ENCODE data around the gene RFX3.
A peak's percentile ranks its signal among the peaks of the same experiment; 100 is the strongest.

Gene RFX3

GRCh38 chr9:3268223-3268622, 257.6 kb downstream of the RFX3 start:
- no peak for DNase-seq

- no peak for DNase-seq
Observed at GRCh38 chr9:3263698-3264097, 262.1 kb downstream of the RFX3 start.

DNA sequence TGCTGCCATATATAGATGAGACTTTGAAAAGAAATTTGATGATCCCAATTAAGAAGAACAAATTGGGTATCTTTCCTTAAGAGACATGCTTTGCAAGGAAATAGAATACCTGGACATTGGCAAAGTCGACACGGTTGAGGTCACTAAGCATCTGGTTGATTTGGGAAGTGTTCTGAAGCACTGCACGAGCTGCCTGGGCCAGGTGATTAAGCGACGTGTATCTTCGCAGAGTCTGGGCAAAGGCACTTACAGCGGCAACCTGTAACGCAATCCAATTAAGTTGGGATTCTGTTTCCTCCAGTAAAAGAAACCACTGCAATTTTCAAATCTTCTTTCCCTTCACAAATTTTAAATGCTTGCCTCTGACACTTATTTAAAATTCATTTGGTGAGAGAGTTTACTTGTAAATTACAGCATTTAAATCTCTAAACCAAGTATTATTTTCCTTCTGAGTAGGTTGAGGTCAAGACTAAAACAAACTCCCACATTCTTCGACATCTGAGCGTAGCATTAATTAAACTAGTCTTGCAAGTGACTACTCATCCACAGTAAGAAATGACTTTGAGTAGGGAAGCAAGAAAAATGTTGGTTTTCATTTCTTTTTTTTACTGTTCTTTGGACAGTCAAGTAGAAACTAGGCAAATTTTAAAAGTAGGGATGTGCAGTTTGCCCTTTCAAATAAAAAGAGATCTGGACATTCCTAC, 262.8 kb downstream of the RFX3 start:
- DNase-seq: no peak

- no peak for DNase-seq
Observed at GRCh38 chr9:3261484-3261883, 264.3 kb downstream of the RFX3 start.

- no peak for DNase-seq
Observed at GRCh38 chr9:3256571-3257330, 269.1 kb downstream of the RFX3 start.

DNA sequence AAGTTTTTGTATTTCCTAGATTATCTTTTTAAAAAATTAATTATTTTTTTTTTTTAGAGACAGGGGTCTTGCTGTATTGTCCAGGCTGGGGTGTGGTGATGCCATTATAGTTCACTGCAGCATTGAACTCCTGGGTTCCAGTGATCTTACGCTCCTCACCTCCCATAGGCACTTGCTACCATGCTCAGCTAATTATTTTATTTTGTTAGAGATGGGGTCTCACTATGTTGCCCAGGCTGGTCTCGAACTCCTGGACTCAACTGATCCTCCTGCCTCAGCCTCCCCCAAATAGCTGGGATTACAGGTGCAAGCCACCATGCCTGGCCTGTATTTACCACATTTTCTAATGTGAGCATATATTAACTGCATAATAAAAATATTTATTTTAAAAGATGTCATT, 274.5 kb downstream of the RFX3 start:
- DNase-seq: no peak

DNA sequence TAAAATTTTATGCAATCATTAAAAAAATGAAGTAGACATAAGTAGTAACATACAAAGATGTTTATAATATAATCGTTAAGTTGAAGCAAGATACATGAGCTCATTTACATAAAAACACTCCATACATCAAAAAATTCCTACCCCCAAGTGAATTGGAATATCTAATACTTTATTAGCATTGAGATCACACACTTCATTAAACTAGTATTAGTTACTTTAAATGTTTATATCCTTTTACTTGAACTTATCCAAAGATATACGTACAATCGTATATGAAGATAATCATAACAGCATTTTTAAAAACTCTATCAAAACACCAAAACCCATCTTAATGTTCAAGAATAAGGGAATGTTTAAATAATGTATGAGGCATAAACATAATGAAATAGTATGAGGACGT, 275.1 kb downstream of the RFX3 start:
- no peak for DNase-seq

DNA sequence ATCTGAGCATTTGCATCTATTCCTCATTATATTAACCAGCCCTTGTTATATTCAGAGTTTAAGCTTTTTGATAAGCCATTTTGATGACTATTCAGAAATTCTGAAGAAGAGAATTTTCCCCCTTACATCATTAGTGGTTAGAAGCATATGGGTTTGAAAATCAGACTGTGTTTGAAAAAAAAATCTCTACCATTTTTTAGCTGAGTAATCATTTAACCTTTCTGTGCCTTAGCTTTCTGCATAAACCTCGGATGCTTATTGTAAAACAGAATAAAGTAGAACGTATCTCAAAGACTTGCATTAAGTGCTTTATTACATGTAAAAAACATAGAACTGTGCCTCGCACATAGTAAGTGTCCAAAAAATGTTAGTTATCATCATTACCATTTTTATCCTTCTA, 278.6 kb downstream of the RFX3 start:
- DNase-seq: no peak

DNA sequence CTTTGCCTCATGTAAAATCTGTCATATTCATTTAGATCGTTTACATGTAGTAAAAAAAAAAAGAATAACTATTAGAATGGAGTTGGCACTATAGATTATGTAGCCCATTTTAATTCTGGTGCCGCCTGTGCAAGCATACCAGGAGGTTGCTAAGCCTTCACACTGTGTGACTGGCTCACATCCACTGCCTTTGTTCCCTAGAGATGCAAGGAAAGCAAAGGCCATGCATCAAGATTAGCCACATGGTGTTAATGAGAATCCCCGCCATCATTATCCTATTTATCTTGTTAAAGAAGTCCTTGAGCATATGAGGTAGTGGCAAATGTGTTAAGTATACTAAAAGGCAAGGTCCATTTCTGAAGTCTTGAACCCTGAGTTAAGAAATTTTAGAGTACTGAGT, 279.6 kb downstream of the RFX3 start:
- no peak for DNase-seq

DNA sequence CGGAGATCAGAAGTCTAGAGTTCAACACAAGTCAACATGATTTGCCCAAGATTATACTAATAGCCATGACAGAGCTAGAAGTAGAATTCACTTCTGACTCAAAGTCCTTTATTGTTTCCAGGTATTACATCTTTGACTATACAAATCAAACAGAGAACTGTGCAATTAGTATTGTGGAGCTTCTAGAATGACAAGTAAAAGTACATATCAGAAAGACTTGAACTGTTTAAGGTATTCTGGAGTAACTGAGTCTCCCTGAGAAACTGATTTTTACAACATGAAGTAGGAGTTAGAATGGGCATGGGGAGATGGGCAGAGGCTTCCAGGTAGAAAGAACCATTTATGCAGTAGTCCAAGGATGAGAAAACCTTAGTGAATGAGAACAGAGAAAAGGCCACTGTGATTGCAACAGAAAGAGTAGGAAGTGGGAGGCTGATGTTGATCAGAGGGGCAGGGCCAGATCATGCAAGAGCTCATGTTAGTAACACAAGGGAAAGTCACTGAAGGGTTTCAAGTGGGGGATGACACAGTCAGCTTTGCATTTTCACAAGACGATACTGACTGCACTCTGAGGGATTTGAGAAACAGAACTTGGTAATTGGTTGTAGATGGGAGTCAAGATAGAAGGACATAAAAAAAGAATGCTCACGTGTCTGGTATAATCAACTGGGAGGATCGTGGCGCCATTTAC, 280.7 kb downstream of the RFX3 start:
- DNase-seq: no peak

DNA sequence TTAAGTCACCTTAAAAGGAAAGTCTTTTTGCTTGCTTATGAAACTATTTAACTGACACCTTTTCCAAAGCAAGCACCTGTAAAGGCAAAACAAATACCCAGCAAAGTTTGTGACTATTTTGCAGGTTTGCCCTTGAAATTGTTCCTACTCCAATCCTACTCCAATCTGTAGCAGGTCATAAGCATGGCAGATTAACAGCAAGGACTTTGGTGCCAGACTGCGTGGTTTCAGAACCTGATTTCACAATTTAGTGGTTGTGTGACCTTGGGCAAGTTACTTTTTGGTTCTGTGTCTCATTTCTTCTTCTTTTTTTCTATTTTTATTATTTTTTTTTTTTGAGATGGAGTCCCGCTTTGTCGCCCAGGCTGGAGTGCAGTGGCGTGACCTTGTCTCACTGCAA, 282.1 kb downstream of the RFX3 start:
- no peak for DNase-seq

DNA sequence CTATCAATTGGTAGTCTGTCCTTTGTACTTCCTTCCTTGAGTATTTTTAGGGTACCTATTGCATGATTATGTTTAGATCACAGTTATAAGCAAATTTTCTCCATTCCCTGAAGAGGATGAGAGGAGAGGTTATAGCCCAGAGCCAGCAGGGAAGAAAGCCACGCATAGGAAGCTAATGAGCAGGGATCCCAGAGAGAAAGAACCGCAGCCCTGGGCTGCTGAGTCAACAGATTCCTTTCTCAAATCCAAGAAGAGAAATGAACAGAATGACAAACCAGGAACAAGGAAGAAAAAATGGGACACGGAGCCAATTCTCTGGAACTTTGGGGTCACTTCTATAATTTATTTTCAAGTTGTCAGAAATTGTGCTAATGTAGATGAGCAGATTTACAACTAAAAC, 284.5 kb downstream of the RFX3 start:
- no peak for DNase-seq

DNA sequence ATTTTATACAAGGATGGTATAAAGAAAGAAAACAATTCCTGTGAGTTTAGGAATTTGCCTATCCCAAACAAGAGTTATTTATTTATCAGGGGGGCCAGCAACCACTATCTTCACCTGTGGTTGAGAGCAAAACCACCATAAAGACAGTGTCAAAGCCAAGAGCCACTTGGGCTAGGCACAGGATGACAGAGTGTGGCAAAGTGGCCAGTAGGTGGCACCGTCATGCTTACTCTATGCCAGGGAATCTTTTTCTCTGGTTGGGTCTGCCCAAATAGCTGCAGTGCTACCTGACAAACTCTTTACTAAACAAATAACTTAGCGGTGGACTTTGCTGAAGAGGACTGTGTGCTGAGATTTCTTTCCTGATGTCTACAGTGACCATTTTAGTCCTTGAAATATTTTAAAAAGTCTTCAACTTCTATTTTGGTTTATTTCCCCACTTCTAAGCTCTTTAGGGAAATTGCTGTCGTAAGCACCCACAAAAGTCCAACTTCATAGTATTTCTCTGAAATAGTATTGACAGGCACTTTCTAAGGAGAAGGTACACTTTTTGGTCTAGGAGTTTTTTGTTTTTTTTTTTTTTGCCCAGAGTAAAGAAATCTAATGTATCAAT, 285.0 kb downstream of the RFX3 start:
- DNase-seq: peak; percentile 75

GRCh38 chr9:3239240-3239639, 286.6 kb downstream of the RFX3 start:
- no peak for DNase-seq

DNA sequence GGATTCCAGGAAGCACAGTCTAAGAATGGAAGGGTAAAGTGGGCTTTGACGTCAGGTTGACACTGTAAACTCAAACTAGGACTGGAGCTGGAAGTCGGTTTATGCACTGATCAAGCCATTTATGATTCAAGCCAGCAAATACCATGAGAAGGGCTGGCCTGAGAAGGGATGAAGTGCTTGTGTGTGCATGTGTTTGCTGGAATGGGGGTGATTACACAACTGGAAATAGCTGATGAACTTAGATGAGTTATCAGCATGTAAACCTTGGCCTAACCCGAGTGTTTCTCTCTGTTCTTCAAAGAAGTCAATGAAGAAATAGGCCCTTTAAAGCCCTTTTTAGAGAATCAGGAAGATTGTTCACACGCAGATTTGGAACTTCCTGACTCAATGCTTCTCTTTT, 287.6 kb downstream of the RFX3 start:
- DNase-seq: no peak

DNA sequence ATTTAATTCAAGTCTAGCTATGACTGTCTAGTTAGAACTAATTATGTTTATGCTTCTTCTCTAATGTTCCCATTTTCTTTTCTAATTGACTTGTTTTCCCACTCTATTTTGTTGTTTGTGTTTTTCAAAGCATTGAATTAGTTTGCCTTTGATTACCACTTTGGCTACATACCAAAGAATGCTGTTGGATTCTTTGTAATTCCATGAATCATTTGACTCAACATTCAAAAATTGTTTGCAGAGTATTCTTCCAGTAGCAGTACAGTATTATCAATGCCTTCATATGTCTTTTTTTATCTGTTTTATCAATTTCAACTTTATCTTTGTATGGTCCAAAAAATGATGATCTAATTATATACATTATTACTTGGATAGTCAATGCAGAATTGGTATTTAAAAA, 288.7 kb downstream of the RFX3 start:
- no peak for DNase-seq

DNA sequence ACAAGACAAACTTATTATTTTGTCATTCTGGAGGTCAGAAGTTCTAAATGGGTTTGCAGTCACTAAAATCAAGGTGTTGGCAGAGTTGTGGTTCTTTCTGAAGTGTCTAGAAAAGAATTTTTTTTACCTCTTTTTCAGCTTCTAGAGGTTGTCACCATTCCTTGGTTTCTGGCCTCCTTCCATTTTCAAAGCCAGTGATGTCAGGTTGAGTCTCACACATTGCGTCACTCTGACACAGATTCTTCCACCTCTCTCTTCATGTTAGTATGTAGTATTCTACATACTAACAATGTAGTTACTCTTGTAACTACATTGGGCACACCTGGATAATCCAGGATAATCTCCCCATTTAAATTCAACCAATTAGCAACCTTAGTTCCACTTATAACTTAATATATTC, 290.3 kb downstream of the RFX3 start:
- no peak for DNase-seq

DNA sequence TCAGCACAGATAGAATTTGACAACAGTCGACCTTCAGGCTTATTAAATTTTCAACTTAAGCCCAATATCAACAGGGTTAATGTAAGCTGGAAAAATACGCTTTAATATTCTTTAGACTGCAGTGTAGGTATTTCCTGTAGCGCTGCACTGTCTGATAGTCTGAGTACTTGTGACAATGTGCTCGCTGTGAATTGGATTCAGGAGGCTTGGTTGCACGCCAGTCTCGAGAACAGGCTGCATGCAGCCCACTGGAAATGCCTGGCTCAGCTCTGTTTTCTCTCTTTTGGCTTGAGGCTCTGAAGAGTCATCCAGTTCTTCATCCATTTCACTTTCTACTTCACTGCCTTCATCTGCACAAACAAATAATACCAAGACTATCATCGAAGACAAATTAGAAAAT, 300.9 kb downstream of the RFX3 start:
- DNase-seq: no peak

- DNase-seq: no peak
Observed at GRCh38 chr9:3215658-3216057, 310.1 kb downstream of the RFX3 start.

DNA sequence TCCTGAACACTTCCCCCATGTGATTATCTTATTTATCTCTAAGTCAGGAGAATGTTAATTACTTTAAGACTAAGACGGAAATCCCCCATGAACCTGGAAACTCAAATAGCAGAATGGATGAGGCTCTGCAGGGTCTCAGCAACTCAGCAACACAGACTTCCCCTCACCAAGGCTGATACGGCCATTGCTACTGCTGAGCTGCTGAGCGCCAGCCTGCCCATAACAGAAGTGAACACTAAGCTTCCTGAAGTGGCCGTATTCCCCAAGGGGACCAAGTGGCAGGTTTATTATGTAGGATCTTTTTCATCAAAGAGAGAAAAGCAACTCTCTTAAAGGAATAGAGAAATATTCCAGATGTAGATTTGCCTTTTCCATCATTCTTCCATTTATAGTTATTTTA, 311.1 kb downstream of the RFX3 start:
- no peak for DNase-seq

DNA sequence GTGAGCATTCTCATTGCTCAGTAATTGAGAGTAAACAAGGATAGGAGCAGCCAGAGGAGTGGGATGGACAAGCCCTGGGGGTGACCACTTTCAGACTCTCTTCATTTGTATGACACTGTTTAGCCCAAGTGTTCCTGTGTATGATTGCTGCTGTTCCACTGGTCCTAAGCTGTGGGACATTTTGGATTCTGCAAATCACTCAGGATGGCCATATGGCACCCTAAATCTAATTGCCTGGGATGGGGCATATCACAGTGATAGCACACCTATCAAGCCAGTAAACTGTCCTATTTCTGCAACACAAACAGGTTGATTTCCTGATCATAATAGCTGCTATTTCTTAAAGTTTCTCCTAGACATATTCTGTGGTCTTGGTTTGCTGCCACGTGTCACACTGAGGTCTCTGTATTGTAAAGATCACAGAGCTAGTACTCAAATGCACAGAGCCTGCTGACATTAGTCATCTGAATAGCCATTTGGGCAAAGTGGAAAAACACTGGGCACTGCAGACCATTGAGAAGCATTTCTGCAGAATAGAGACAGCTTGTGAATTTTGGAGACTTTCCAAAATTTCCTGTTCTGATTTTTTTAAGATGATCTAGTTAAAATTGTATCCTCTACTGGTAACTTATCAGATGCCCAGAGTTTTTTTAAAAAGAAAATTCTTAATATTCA, 320.2 kb downstream of the RFX3 start:
- DNase-seq: no peak

DNA sequence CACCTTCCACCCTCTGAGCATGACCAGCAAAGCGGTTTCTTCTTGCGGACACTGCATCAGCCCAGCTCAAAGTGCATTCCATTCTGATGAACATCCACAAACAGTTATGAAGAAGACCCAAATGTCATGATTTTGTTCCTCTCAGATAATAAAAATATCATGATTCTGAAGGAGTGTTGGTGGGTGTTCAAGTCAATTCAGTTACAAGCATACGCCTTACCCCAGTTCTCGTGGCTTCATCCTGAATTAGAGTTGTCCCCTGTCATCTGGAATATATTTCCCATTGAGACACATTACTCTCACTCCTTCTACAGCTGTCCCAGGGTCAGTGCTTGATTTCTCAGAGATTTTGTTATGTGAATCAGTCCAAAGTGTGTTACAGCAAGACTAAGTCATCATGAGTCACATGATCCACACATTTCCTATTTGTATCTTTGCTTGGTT, 325.4 kb downstream of the RFX3 start:
- no peak for DNase-seq

DNA sequence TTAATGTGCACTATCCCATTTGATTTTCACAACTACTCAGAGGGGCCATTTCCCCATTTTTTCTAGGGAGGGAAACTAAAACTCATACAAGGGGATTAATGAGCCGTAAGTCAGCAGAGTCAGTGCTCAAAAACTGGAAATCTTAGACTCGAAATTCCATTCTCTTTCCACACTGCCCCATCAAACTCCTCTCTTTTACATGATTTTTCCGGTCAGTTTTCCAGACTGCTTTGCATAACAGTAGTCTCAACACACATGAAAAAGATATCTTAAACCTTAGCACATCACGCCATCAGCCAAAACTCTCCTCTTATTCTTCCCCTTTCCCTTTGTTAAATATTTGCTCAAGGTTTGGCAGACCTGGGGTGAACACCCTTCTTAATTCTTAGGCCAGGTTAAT, 332.0 kb downstream of the RFX3 start:
- no peak for DNase-seq
